Cardiac fibroblast (primary cell): ENCODE data around the gene BCAP31.
"Not testable (repeated sequence)": the region's sequence is repeated elsewhere in the genome, so short reads cannot be mapped to it uniquely, and the experiment has no call there.

Experiments
- DNase-seq, 2 donors: peaks; one replicate each; pipeline versions ENCODE4 v3.0.0 to v3.0.0-alpha.2; 2010; ENCODE audit warnings: low read depth in 2 of 2
- H3K4me3 ChIP-seq, 2 donors: replicated peaks in 1 of 2; 1 replicate in 1 of 2; 2 replicates in 1 of 2; pipeline ENCODE4 v1.5.1; 2011; ENCODE audit warnings: low read depth in 2 of 2, low read length in 2 of 2, mild to moderate bottlenecking in 2 of 2, moderate library complexity in 1 of 2
- CTCF ChIP-seq: IDR thresholded peaks from one replicate; pipeline ENCODE4 v1.5.1; 2011; ENCODE audit warnings: low read depth, mild to moderate bottlenecking, low read length, inconsistent platforms

Gene BCAP31

GRCh38 chrX:153762626-153763173, 38.5 kb upstream of the BCAP31 start:
- no peak overlapping the region for H3K4me3 ChIP-seq
- DNase-seq = no peak
- no peak for TF ChIP-seq CTCF

GRCh38 chrX:153761863-153762262, 37.7 kb upstream of the BCAP31 start:
- TF ChIP-seq CTCF = no peak
- no peak for DNase-seq
- no peak overlapping the region for H3K4me3 ChIP-seq

GRCh38 chrX:153755136-153755535, 30.9 kb upstream of the BCAP31 start:
- DNase-seq = no peak
- TF ChIP-seq CTCF = no peak
- no peak overlapping the region for H3K4me3 ChIP-seq

GRCh38 chrX:153750127-153750774, 26.1 kb upstream of the BCAP31 start:
- no peak for TF ChIP-seq CTCF
- no peak for DNase-seq
- no peak overlapping the region for H3K4me3 ChIP-seq

GRCh38 chrX:153749017-153749416, 24.8 kb upstream of the BCAP31 start:
- DNase-seq, H3K4me3 ChIP-seq: not testable (repeated sequence)

GRCh38 chrX:153746991-153747390, 22.8 kb upstream of the BCAP31 start:
- not testable (repeated sequence) for H3K4me3 ChIP-seq, DNase-seq

GRCh38 chrX:153746359-153746758, 22.2 kb upstream of the BCAP31 start:
- TF ChIP-seq CTCF = no peak
- DNase-seq = no peak
- H3K4me3 ChIP-seq = no peak overlapping the region

GRCh38 chrX:153745067-153745433, 20.9 kb upstream of the BCAP31 start:
- not testable (repeated sequence) for H3K4me3 ChIP-seq, DNase-seq
